PC-9 (cell line): Measurements from ENCODE around the gene FHL3. TPM values are rescaled to one million over a fixed set of nuclear protein-coding genes. Genes with fewer than 3 reads are reported as not detected.
A peak's percentile ranks its signal among the peaks of the same experiment; 100 is the strongest.

ENCODE experiments used
- BruUV-seq: library from RNA; stranded (reverse); fragments of 400-500 nt; replicated peaks from 2 replicates; lab custom pipeline; 2021; lab: Mats Ljungman, UMichigan
- CTCF ChIA-PET: fragments of 300-600 bp; sonication (Branson Sonifier 250); formaldehyde crosslinking; loops from one replicate; lab custom pipeline; 2022; ENCODE audit warnings: antibody characterized with exemption; lab: Charles Lee
- POLR2A ChIA-PET: fragments of 300-600 bp; sonication (Branson Sonifier 250); formaldehyde crosslinking; loops from one replicate; lab custom pipeline; 2022; ENCODE audit warnings: antibody characterized with exemption; ENCODE audit not compliant: unreplicated experiment; lab: Charles Lee
- DNase-seq, 2 experiments: peaks; one replicate each; pipeline versions ENCODE4 v3.0.0 to v3.0.0-alpha.2; 2015 to 2022; ENCODE audit warnings: mixed read lengths in 1 of 2
- H2AFZ ChIP-seq: fragments of 200-600 bp; sonication (generic); 2 replicates; pipeline ENCODE4 v1.8.1; 2017; ENCODE audit warnings: antibody characterized with exemption
- H3F3A ChIP-seq: fragments of 200-600 bp; sonication (generic); 2 replicates; pipeline ENCODE4 v1.8.1; 2017; ENCODE audit warnings: antibody characterized with exemption, mild to moderate bottlenecking, low read depth; ENCODE audit not compliant: insufficient read depth
- H3K27ac ChIP-seq: fragments of 200-600 bp; sonication (generic); 2 replicates; pipeline ENCODE4 v1.6.1; 2016; ENCODE audit warnings: mixed run types
- H3K27me3 ChIP-seq: fragments of 200-600 bp; sonication (generic); 2 replicates; pipeline ENCODE4 v1.6.1; 2016; ENCODE audit warnings: low read depth, mixed run types; ENCODE audit not compliant: insufficient read depth
- H3K36me3 ChIP-seq: fragments of 200-600 bp; sonication (generic); 2 replicates; pipeline ENCODE4 v1.6.1; 2016; ENCODE audit warnings: low read depth, mixed run types
- H3K4me1 ChIP-seq: fragments of 200-600 bp; sonication (generic); replicated peaks from 2 replicates; pipeline ENCODE4 v1.6.1; 2016; ENCODE audit warnings: mixed run types; ENCODE audit not compliant: insufficient read depth
- H3K4me2 ChIP-seq: fragments of 200-600 bp; sonication (generic); 2 replicates; pipeline ENCODE4 v1.6.1; 2017; ENCODE audit warnings: mixed run types
- H3K4me3 ChIP-seq: fragments of 200-600 bp; sonication (generic); 2 replicates; pipeline ENCODE4 v1.6.1; 2016; ENCODE audit warnings: mixed run types
- H3K79me2 ChIP-seq: fragments of 200-600 bp; sonication (generic); 2 replicates; pipeline ENCODE4 v1.6.1; 2017; ENCODE audit warnings: low read depth, mixed run types
- H3K9me2 ChIP-seq: fragments of 200-600 bp; sonication (generic); 2 replicates; pipeline ENCODE4 v1.8.1; 2017; ENCODE audit warnings: mild to moderate bottlenecking; ENCODE audit not compliant: insufficient read depth
- H3K9me3 ChIP-seq: fragments of 200-600 bp; sonication (generic); 2 replicates; pipeline ENCODE4 v1.8.1; 2016; ENCODE audit warnings: low read depth; ENCODE audit not compliant: insufficient read depth
- H4K20me1 ChIP-seq: fragments of 200-600 bp; sonication (generic); 2 replicates; pipeline ENCODE4 v1.8.1; 2017; ENCODE audit not compliant: insufficient read depth
- CTCF ChIP-seq: fragments of 200-600 bp; sonication (generic); conservative IDR thresholded peaks from 2 replicates; pipeline ENCODE4 v1.6.1; 2017; ENCODE audit warnings: mixed run types, antibody characterized with exemption, mild to moderate bottlenecking, moderate library complexity
- EZH2 ChIP-seq: fragments of 200-600 bp; sonication (generic); IDR thresholded peaks from 2 replicates; pipeline ENCODE4 v1.8.0; 2017; ENCODE audit warnings: antibody characterized with exemption, low read depth
- intact Hi-C: fragments of 100-400 bp; cut with micrococcal nuclease; formaldehyde crosslinking; loops from one replicate; pipeline ENCODE4 v1.10.0; 2022; ENCODE audit not compliant: unreplicated experiment
- total RNA-seq: library from RNA; stranded (reverse); gene quantifications from 2 replicates; pipeline ENCODE4 v1.2.3, GENCODE V29; 2021

Gene FHL3
- total RNA-seq, 1 experiment from 2014 or later = 26.2 TPM

- Histone ChIP-seq H3K4me1 (no peaks in the 10 kb centered on the region), H3K79me2 (no peaks in the 10 kb centered on the region), H3K27me3 (peaks cover 9% of the 10 kb centered on the region; the same call in 1 of the 2 replicates), H3K36me3 (no peaks in the 10 kb centered on the region), H4K20me1 (no peaks in the 10 kb centered on the region), H3K9me3 (no peaks in the 10 kb centered on the region), H3K4me2 (peak overlapping the region; percentile 92), H2AFZ (peak overlapping the region; percentile 87), H3F3A (no peaks in the 10 kb centered on the region), H3K9me2 (no peaks in the 10 kb centered on the region), H3K4me3 (peak overlapping the region; percentile 68), H3K27ac (no peak overlapping the region)
- BruUV-seq = no TSS peak
- ChIA-PET CTCF (interaction anchor here (0.5 kb wide), 1 partner anchor 1799 kb away, joined by 4 read pairs; no protein-coding TSS in a partner anchor), POLR2A (interaction anchor here (0.6 kb wide), 1 partner anchor 1208 kb away, joined by 6 read pairs; no protein-coding TSS in a partner anchor)
- intact Hi-C loops = loop anchor here (2.0 to 10.0 kb wide), 2 partner anchors 91 to 357 kb away; no protein-coding TSS in a partner anchor
- DNase-seq = no peak
- TF ChIP-seq CTCF = no peak
- no peak for TF ChIP-seq EZH2
These were observed 42.4 kb upstream of the FHL3 start for GRCh38 chr1:38047603-38048141.

- H3K27ac ChIP-seq = no peak overlapping the region
- peak overlapping the region; percentile 87 for H2AFZ ChIP-seq
- no peaks in the 10 kb centered on the region for H3K4me1 ChIP-seq
- ChIA-PET CTCF (no interaction called here), POLR2A (interaction anchor here (0.7 kb wide), 1 partner anchor 67 kb away, joined by 6 read pairs; no protein-coding TSS in a partner anchor)
- no peaks in the 10 kb centered on the region for H4K20me1 ChIP-seq
- BruUV-seq = no TSS peak
- peak overlapping the region; percentile 92 for H3K4me2 ChIP-seq
- H3K27me3 ChIP-seq = peaks cover 9% of the 10 kb centered on the region; the same call in 1 of the 2 replicates
- intact Hi-C loops = loop anchor here (2.0 to 10.0 kb wide), 2 partner anchors 92 to 358 kb away; no protein-coding TSS in a partner anchor
- H3K9me2 ChIP-seq = no peaks in the 10 kb centered on the region
- no peaks in the 10 kb centered on the region for H3K79me2 ChIP-seq
- H3K4me3 ChIP-seq = peak overlapping the region; percentile 68
- H3K36me3 ChIP-seq = no peaks in the 10 kb centered on the region
- peak; percentile 42 to 72 for DNase-seq
- no peaks in the 10 kb centered on the region for H3F3A ChIP-seq
- 0 out of 2 replicates have a peak, but pooled peaks have one; percentile 26 for TF ChIP-seq EZH2
- TF ChIP-seq CTCF = no peak
- H3K9me3 ChIP-seq = no peaks in the 10 kb centered on the region
These were observed 41.7 kb upstream of the FHL3 start for GRCh38 chr1:38046884-38047602.

- peak within 1 kb of the TSS; percentile 92 for H3K4me2 ChIP-seq
- H3K9me2 ChIP-seq = no peaks in the 10 kb centered on the region
- H2AFZ ChIP-seq = peak within 1 kb of the TSS; percentile 87
- peaks cover 9% of the 10 kb centered on the region; the same call in 1 of the 2 replicates for H3K27me3 ChIP-seq
- ChIA-PET CTCF (no interaction called here), POLR2A (interaction anchor here (0.7 kb wide), 1 partner anchor 68 kb away, joined by 6 read pairs; no protein-coding TSS in a partner anchor)
- H4K20me1 ChIP-seq = no peaks in the 10 kb centered on the region
- no peaks in the 10 kb centered on the region for H3K36me3 ChIP-seq
- H3F3A ChIP-seq = no peaks in the 10 kb centered on the region
- H3K9me3 ChIP-seq = no peaks in the 10 kb centered on the region
- no peaks in the 10 kb centered on the region for H3K79me2 ChIP-seq
- peak within 1 kb of the TSS; percentile 68 for H3K4me3 ChIP-seq
- DNase-seq = no peak
- intact Hi-C loops = loop anchor here (2.0 to 10.0 kb wide), 2 partner anchors 92 to 358 kb away; no protein-coding TSS in a partner anchor
- no peak within 1 kb of the TSS for H3K27ac ChIP-seq
- TF ChIP-seq EZH2 (no peak), CTCF (no peak)
- BruUV-seq = no TSS peak
- H3K4me1 ChIP-seq = no peaks in the 10 kb centered on the region
These were observed 41.1 kb upstream of the FHL3 start, which contains the start of gene POU3F1 for GRCh38 chr1:38046333-38046883. TSS of gene POU3F1 (minus strand) at chr1:38046793. CDS start at chr1:38046743, 50 bp downstream.
